GM12864 (cell line): ENCODE data around the gene PACRG.

Experiments
- DNase-seq: peaks from one replicate; pipeline ENCODE4 v3.0.0-alpha.2; 2011; ENCODE audit warnings: low read depth
- H3K4me3 ChIP-seq: 2 replicates; pipeline ENCODE4 v1.5.1; 2011; ENCODE audit warnings: mild to moderate bottlenecking, low read depth, low read length, control low read depth
- CTCF ChIP-seq: IDR thresholded peaks from 2 replicates; pipeline ENCODE4 v1.5.1; 2011; ENCODE audit warnings: low read depth, mild to moderate bottlenecking, moderate library complexity, low read length, control low read depth, inconsistent platforms; ENCODE audit errors: missing control alignments

Gene PACRG

GRCh38 chr6:163180874-163181541 lies 453.2 kb downstream of the PACRG start:
- no peak overlapping the region for H3K4me3 ChIP-seq
- DNase-seq, result no peak
- peak; percentile 53 for TF ChIP-seq CTCF

GRCh38 chr6:163181666-163182180 lies 453.9 kb downstream of the PACRG start:
- H3K4me3 ChIP-seq, result no peak overlapping the region
- DNase-seq, result no peak
- TF ChIP-seq CTCF, result no peak

GRCh38 chr6:163182696-163183095 lies 454.9 kb downstream of the PACRG start:
- no peak for DNase-seq
- no peak for TF ChIP-seq CTCF
- no peak overlapping the region for H3K4me3 ChIP-seq

- no peak for TF ChIP-seq CTCF
- DNase-seq, result no peak
- H3K4me3 ChIP-seq, result no peak overlapping the region
These were observed 456.0 kb downstream of the PACRG start for GRCh38 chr6:163183806-163184205.

- H3K4me3 ChIP-seq, result no peak overlapping the region
- DNase-seq, result no peak
- no peak for TF ChIP-seq CTCF
These were observed 458.0 kb downstream of the PACRG start for GRCh38 chr6:163185744-163186143.

- H3K4me3 ChIP-seq, result no peak overlapping the region
- no peak for TF ChIP-seq CTCF
- no peak for DNase-seq
These were observed 458.8 kb downstream of the PACRG start for GRCh38 chr6:163186527-163186926.

- no peak overlapping the region for H3K4me3 ChIP-seq
- no peak for DNase-seq
These were observed 459.4 kb downstream of the PACRG start for GRCh38 chr6:163187201-163187600.

More at GRCh38 chr6:163187201-163187600, 459.4 kb downstream of the PACRG start:
- TF ChIP-seq CTCF, result no peak
